ENCODE data around the gene AHRR. TPM values are rescaled to one million over a fixed set of nuclear protein-coding genes. Genes with fewer than 3 reads are reported as not detected.
"Not testable (repeated sequence)": the region's sequence is repeated elsewhere in the genome, so short reads cannot be mapped to it uniquely, and the experiment has no call there.

The AHRR gene
- total RNA-seq, 1 donor = 54.6 TPM

- Histone ChIP-seq H3K36me3 (ENCODE audit: insufficient read depth, low read length) (peaks cover 58% of the 10 kb centered on the region), H3K79me2 (ENCODE audit: insufficient read depth, low read length) (peaks cover 64% of the 10 kb centered on the region), H3K4me2 (ENCODE audit: insufficient read depth, low read length) (no peak overlapping the region), H3K27me3 (ENCODE audit: insufficient read depth, low read length) (no peaks in the 10 kb centered on the region), H2AFZ (ENCODE audit: low read length) (no peak overlapping the region), H3K4me1 (ENCODE audit: insufficient read depth, low read length) (peaks cover 34% of the 10 kb centered on the region), H3K9me3 (ENCODE audit: low read depth, low read length) (no peaks in the 10 kb centered on the region), H4K20me1 (ENCODE audit: insufficient read depth, low read length) (no peaks in the 10 kb centered on the region), H3K4me3 (ENCODE audit: insufficient read depth, low read length) (no peak overlapping the region), H3K27ac (ENCODE audit: low read depth, low read length) (peak overlapping the region; percentile 100)
- no peak for TF ChIP-seq CTCF (IDR thresholded peaks at IDR 0.05; ENCODE audit: extremely low read depth, low read depth, low read length)
- DNase-seq (ENCODE audit: insufficient read length, low spot score, missing footprints) = peak; percentile 71
Observed at GRCh38 chr5:380701-381309, 59.3 kb downstream of the AHRR start.

GRCh38 chr5:383066-383465, 61.6 kb downstream of the AHRR start:
- DNase-seq (ENCODE audit: insufficient read length, low spot score, missing footprints) = no peak
- H3K4me3 ChIP-seq (ENCODE audit: insufficient read depth, low read length) = no peak overlapping the region
- H3K36me3 ChIP-seq (ENCODE audit: insufficient read depth, low read length) = peaks cover 59% of the 10 kb centered on the region
- no peaks in the 10 kb centered on the region for H4K20me1 ChIP-seq (ENCODE audit: insufficient read depth, low read length)
- no peak overlapping the region for H2AFZ ChIP-seq (ENCODE audit: low read length)
- peaks cover 63% of the 10 kb centered on the region for H3K79me2 ChIP-seq (ENCODE audit: insufficient read depth, low read length)
- H3K4me2 ChIP-seq (ENCODE audit: insufficient read depth, low read length) = no peak overlapping the region
- H3K27ac ChIP-seq (ENCODE audit: low read depth, low read length) = peak overlapping the region; percentile 100
- H3K4me1 ChIP-seq (ENCODE audit: insufficient read depth, low read length) = peaks cover 31% of the 10 kb centered on the region
- H3K27me3 ChIP-seq (ENCODE audit: insufficient read depth, low read length) = no peaks in the 10 kb centered on the region
- H3K9me3 ChIP-seq (ENCODE audit: low read depth, low read length) = no peaks in the 10 kb centered on the region
- TF ChIP-seq CTCF (IDR thresholded peaks at IDR 0.05; ENCODE audit: extremely low read depth, low read depth, low read length) = no peak

GRCh38 chr5:383621-384020, 62.1 kb downstream of the AHRR start:
- Histone ChIP-seq H3K36me3 (ENCODE audit: insufficient read depth, low read length) (peaks cover 61% of the 10 kb centered on the region), H3K4me2 (ENCODE audit: insufficient read depth, low read length) (no peak overlapping the region), H3K27ac (ENCODE audit: low read depth, low read length) (peak overlapping the region; percentile 100), H3K79me2 (ENCODE audit: insufficient read depth, low read length) (peaks cover 64% of the 10 kb centered on the region), H3K9me3 (ENCODE audit: low read depth, low read length) (no peaks in the 10 kb centered on the region), H2AFZ (ENCODE audit: low read length) (no peak overlapping the region), H3K4me3 (ENCODE audit: insufficient read depth, low read length) (no peak overlapping the region), H3K27me3 (ENCODE audit: insufficient read depth, low read length) (no peaks in the 10 kb centered on the region), H3K4me1 (ENCODE audit: insufficient read depth, low read length) (peaks cover 26% of the 10 kb centered on the region), H4K20me1 (ENCODE audit: insufficient read depth, low read length) (no peaks in the 10 kb centered on the region)
- no peak for DNase-seq (ENCODE audit: insufficient read length, low spot score, missing footprints)
- TF ChIP-seq CTCF (IDR thresholded peaks at IDR 0.05; ENCODE audit: extremely low read depth, low read depth, low read length) = no peak

DNA sequence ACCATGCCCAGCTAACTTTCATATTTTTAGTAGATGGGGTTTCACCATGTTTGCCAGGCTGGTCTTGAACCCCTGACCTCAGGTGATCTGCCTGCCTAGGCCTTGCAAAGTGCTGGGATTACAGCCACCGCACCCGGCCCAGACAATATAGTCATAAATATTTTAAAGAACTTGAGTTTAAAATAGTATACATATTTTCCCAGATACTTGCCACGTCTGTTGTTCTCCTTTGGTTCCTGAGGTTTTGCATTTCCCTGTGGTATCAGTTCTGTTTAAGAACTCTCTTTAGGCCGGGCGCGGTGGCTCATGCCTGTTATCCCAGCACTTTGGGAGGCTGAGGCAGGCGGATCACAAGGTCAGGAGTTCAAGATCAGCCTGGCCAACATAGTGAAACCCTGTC, 63.1 kb downstream of the AHRR start:
- not testable (repeated sequence) for H2AFZ ChIP-seq (ENCODE audit: low read length); H3K27ac ChIP-seq (ENCODE audit: low read depth, low read length); DNase-seq (ENCODE audit: insufficient read length, low spot score, missing footprints); H4K20me1 ChIP-seq (ENCODE audit: insufficient read depth, low read length); H3K4me3 ChIP-seq (ENCODE audit: insufficient read depth, low read length); H3K9me3 ChIP-seq (ENCODE audit: low read depth, low read length); H3K27me3 ChIP-seq (ENCODE audit: insufficient read depth, low read length); H3K4me2 ChIP-seq (ENCODE audit: insufficient read depth, low read length)
- Histone ChIP-seq H3K79me2 (ENCODE audit: insufficient read depth, low read length) (peaks cover 60% of the 10 kb centered on the region), H3K4me1 (ENCODE audit: insufficient read depth, low read length) (peaks cover 17% of the 10 kb centered on the region), H3K36me3 (ENCODE audit: insufficient read depth, low read length) (peaks cover 63% of the 10 kb centered on the region)

All from osteoblast (primary cell).